GM21381 (cell line): ENCODE data around the gene NFASC.

Experiments used
- ATAC-seq: cut with Tn5 transposase; IDR thresholded peaks from one replicate; pipeline ENCODE4 v1.9.1; 2021; ENCODE audit warnings: mild to moderate bottlenecking, moderate library complexity; ENCODE audit not compliant: unreplicated experiment

NFASC gene

DNA sequence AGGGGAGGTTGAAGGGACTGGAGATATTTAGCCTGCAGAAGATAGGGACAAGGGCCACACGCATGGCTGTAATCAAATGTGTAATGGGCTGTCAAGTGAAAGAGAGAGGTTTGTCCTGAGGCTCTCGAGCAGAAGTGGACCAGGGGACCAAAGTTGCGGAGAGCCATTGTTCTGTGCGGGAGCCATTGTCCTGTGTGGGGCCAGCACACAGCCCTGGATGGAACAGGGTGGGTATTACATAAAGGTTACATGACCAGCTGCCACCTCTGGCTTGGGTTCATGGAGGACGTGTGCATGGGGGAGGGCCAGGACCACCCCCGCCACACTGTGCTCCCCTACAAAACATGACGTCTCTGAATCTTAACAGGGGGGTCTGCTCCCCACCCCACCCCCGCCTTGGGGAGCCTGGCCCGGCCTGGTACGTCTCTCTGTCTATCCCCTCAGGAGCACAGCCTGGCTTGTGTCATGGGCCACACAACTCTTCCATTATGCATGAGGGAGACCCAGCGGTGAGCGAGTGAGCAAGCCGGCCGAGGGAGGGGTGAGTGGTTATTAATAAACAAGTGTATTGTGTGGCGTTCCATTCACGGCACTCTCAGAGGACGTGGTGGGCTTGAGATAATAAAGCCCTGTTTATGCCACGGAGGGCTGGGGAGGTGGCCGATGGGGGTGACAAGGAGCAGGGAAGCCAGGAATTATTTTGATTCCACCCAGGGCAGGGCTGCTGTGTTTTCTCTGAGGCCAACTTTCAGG is at the start of gene NFASC:
NFASC (plus strand) TSS at position 703 of the 753 bp plus-strand sequence. CDS start 73,454 bp downstream, outside the sequence.
- ATAC-seq = no peak

DNA sequence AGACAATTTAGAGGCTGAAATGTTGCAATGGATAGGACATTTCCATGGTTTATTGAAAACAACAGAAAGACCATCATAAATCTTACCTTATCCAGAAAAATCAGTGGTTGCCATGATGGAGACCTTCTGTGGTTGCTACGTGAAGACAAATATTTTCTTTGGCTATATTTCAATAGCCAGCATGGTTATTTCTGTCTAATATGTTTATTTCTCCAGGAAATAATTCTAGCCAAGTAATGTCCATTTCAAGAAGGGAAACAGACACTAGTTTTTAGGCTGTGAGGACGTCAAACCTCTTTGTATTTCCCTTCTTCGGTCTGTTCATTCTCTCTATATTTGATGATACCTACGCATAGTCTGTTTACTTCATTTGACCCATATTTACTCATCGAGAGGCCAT is 49.2 kb upstream of the NFASC start:
- ATAC-seq = no peak

DNA sequence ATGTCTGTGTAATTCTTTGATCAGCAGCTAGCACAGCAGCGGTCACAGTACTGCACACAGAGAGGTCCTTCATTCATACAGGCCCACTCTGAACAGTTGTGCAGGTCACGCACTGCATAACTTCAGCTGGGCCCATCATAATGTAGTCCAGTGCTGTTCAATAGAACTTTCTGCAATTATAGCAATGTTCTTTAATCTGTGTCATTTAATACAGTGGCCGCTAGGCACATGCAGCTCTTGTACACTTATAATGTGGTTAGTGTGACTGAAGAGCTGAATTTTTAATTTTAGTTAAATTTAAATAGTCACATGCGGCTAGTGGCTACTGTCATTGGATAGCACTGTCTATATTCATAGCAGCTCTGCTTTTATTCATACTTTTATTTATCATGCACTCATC is 48.7 kb upstream of the NFASC start:
- ATAC-seq = no peak

DNA sequence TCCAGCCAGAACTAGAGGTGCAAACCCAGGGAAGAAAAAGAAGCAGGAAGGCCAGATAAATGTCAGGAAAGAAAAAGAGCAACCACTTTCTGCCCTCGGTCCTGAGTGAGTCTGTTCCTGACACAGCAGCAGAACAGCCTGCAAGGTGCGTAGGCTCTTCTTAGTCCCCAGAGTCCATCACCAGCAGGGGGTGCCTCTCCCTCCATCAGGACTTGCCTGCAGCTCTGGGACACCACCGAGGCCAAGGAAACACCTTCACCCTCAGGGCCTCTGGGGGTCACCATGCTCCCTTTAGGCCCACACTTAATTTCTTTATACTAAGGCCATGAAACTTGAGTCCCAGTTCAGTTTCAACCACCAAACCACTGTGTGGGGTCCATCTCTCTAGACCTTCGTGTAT is 43.7 kb upstream of the NFASC start:
- no peak for ATAC-seq

DNA sequence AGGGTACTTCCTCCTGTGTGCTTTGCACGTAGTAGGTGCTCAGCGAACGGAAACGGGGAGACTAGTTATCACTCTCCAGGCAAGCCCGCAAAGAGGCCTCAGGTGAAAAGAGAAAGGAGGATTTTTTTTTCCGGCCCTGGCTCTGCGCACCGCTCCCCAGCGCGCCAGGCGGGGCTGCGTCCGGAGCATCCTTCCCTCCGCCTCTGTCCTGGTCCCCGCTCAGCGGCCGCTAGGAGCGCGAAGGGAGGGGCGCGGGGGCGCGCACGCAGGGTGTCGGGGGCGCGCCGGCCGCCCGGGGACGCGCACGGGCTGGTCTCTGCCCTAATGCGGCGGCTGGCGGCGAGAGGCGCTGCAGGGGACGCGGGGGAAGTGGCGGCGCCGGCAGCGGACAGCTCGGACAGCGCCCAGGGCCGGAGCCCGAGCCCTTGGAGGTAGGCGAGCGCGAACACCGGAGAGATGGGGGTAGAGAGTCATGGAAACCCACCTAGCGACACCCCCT is 42.3 kb upstream of the NFASC start:
- ATAC-seq = no peak

DNA sequence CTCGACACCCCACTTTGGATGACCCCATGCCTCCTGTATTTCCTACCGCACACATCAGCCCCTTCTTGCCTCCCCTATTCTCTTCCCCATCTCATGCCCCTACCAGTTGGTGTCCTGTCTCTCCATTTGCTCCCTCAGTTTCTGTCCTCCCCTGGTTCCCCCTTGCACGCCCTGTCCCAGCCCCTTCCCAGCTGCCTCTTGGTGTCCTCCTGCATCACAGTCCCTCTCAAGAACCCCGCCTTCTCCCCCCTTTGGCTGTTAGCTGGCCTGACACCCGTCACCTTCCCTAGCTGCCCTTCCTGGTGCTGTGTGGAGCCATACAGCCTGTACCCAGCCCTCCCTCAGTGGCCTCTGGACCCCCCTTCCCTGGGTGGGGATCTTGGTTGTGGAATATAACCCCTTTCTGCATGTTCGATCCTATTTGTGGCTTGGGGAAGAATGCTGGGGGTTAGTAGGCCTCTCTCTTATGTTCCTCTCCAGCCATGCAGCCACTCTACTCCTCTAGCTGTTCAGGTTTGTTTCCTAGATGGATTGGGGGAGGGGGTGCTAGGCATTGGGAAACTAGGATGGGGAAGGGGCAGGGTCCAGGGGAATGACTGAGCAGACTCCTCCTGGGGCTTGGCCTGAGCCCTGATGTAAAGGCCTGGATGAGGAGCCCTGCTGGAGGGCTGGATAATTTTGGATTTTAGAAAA is 41.4 kb upstream of the NFASC start:
- no peak for ATAC-seq

DNA sequence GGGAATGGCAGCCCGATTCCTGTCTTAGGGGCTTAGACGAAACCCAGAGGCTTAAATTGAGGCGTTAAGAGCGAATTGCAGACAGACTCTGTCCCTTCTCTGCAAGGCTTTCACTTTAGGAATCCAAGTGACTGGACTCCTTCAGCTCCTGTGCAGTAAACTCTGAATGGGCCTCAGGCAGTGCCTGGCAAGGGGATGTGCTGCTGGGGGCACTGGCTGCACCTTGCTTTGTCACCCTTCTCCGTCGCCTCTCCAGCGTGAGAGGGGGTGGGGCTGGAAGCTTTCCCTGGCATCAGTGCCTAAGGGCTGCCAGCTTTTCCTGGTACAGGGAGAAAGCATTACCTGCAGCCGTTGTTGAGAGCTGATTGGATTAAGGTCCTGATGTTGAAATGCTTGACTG is 39.9 kb upstream of the NFASC start:
- ATAC-seq = no peak

DNA sequence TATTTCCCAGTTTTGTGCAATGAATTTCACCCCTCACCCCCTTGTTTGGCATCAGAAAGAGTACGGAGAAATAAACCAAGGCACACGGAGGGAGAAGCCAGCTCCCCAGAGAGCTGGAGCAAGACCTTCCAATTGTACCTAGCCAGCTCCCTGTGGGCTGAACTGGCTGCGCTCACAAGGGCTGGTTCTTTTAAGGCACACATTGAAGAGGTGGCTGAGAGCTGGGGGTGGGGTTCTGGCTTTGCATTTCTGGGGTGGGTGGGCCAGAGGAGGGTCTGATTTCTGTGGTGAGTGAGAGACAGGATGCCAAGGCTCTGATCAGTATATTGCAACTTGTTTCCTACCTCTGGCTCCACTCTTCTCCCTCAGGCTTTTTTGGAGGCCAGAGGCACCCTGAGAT is 39.5 kb upstream of the NFASC start:
- ATAC-seq = no peak

DNA sequence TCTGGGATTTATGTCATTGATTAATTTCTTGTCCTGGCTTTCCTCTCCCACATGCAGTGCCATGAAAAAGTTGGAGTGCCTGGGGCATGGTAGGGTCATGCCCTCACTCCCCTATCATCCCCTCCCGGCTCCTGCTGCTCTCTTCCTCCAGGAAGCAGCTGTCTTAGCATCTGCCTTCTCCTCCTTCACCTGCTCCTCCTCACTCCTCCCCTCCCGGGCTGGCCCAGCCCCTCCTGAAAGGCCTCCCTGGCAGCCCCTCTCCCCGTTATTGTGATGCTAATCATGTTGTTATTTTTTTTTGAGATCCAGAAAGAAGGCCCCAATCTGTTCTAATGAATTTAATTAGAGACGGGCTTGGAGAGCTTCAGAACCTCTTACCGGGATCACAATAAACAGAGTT is 36.3 kb upstream of the NFASC start:
- ATAC-seq = no peak

DNA sequence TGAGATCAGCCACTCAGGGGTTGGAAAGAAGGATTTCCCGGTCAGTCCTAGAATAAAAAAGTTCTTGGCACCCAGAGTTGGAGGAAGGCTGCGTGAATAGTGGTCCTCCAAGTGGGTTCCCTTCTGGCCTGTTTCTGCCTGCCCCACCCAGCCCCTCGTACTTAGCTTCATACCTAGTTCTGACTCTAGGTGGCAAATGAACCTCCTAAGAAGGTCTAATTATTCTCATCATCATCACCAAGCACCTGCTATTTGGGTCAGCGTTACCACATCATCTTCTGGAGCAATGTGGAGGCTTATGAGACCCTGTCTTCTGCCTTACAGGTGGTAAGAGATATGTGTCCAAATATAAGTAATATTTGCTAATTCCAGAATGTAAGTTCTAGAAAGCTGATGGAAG is 35.9 kb upstream of the NFASC start:
- no peak for ATAC-seq

DNA sequence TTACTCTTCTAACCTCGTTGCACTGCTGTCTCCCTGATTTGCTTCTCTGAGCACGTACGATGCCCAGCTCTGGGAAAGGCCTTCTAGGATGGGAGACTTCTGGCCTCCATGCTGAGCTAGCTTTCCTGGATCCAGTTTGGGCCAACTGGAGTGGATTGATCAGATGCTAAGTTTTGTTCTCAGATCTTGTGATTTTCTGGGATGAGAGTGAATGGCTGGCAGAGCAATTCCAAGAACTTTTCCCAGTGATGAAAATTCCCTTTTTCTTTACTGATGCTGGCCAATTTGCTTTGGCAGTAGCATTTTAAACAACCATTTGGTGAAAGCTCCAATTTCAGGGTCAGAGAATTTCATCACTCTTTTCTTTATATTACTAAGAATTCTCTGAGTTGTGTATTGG is 34.9 kb upstream of the NFASC start:
- no peak for ATAC-seq

DNA sequence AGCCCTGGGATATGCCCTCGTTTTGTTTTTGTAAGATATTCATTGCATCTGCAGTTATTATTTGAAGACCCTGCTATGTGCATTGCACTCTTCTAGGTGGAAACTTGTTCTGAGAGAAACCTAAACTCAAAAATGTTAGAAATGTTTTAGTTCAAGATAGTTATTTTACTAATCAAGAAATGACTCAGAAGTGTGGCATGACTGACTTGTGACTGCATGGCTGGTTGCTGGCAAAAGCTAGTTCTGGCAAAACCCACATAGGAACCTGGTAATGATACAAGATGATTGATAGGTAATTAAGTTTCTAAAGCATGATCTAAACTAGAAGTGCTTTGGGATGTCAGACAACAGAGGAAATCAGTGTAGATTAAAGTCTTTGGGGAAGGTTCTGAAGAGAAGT is 33.8 kb upstream of the NFASC start:
- ATAC-seq = no peak

DNA sequence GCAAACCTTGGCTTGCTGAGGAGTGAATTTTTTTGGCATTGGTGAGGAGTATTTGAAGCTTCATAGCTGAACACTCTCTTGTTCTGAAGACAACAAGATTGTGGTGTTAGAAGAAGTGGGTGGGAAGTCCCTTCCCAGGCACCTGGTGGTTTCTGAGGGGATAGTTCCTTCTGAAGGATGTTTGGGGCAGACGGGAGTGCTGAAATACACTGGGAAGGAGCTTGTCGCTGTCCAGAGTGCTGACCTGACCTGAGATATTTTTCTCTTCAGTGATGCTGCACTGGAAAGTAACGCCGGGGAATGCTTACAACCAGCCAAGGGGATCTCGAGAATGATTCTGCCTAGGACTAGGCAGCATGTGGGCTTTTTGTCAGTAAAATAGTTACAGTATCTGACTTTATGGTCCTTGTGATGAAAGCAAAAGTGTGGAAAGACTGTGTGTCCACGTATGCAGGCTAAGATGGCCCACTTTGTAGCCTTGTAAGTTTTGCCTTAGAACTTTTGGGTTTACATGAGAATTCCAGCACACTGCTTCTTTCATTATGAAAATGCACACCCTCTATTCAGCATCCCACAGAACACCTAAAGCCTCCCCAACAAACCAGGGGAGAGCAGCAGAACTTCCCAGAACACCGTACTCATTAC is 33.1 kb upstream of the NFASC start:
- ATAC-seq = no peak

DNA sequence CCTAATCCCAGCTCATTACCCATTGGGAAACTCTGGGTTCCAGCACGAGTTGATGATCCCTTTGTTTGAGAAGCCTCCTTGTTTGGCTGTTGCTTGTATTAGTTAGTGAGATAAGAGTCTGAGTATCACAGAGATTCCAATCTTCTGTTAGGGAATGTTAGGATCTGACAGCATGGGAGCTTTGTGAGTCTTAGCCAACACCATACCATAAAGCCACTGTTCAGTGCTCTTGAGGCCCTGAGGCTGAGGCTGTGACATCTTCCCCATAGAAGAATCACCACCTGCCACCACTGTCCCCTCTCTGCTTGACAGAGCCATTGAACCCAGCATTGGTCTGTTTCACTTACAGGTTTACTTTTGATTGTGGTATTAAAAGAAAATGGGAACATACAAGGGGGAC is 29.3 kb upstream of the NFASC start:
- ATAC-seq = no peak

DNA sequence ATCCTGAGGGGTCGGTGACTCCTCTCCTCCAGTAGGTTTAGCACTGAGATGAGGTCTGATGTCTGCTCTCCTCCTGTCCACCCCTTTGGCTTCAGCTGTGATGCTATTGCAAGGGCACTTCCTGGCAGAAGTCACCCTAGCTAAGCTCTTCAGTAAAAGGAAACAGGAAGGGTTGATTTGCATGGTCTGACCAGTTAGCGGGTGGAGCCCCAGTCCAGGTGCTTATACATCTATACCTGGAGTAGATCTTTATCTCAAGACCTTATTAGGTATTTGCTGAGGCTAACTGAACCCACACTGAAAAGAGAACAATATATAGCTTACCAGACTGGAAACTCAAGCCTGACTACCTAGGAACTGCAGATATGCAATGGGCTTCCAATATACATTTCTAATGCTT is 28.9 kb upstream of the NFASC start:
- ATAC-seq = no peak

DNA sequence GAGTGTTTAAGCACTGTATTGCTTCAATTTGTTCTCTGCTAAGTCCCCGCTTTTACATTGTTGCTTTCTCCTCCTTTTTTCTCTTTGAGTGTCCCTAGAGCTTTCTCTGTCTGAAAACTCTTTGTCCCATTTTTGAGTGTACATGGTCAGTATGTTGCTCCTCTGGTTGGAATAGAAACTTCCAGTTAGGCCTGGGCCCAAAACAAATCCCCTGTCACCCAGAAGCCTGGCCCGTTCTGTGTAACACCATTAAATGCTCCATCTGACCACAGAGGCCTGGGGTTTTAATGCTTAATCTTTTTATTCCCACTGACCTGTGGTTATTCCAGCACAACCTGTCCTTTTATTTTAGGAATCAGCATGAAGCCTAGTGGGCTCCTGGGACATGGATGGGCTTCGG is 28.3 kb upstream of the NFASC start:
- no peak for ATAC-seq

DNA sequence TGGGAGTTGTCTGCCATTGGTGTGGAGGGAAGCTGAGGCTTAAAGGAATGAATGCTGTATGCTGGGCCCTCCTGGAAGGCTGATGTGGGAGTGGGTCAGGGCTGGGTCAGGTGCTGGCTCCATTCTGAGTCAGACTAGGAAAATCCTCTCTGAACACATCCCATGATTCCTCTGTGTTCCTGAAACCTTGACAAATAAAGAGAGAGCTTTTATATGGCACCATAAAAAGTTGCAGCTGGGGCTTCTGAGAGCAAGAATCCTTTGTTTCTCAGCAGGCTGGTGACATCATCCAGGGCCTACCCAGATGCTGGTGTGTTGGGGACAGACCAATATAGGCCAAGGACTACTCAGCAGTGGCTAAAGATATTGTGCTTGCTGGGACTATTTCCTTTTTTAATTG is 27.8 kb upstream of the NFASC start:
- ATAC-seq = no peak

DNA sequence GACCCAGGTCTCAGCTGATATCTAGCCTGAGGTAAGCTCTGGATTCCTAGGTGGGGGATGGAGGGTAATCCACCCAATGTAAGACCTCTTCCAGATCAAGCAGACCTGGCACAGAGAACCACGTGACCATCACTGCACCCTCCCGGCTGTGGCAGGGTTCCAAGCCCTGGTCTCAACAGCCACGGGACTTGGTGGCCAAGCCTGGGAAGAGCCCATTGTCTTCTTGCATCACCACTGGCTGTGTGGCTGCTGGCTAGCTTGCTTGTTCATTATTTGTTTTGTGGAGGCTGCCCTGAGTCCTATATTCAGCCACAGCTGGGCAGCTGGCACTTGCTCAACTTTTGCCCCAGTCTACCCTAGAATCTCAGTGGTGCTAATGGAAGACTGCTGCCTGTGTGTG is 24.1 kb upstream of the NFASC start:
- no peak for ATAC-seq

DNA sequence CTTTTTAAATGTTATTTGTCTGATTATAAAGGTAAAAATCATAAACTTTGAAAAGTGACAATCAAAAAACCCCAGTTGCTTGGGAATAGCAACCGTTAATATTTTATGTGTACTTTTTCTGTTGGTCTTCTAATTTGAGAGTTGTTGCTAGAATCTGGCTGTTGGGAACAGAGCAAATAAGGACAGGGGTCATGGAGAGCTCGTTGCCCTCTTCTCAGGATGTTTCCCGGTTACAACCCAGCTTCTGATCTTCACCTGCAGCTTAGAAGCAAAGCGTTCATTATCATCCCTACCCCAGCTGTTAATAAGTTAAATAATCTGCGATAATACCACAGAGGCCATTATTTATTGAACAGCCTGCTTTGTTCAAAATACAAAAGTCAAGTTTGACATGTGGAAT is 22.1 kb upstream of the NFASC start:
- no peak for ATAC-seq

DNA sequence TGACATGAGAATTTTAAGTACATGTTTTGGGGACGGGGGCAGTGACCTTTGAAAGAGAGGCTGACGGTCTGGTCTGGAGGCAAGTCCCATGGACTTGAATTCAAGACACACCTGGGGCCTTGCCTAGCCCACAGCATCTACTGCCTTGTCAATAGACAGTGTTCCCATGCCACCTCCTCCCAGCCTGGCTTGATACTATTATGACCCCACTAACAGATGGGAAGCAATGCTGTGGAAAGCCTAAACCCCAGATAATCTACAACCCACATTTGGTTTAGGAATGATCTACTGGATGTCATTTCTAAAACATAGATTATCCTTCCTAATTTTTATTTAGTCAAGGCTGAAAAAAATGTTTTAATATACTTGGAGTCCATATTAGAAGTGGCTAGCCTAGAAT is 17.8 kb upstream of the NFASC start:
- ATAC-seq = no peak

DNA sequence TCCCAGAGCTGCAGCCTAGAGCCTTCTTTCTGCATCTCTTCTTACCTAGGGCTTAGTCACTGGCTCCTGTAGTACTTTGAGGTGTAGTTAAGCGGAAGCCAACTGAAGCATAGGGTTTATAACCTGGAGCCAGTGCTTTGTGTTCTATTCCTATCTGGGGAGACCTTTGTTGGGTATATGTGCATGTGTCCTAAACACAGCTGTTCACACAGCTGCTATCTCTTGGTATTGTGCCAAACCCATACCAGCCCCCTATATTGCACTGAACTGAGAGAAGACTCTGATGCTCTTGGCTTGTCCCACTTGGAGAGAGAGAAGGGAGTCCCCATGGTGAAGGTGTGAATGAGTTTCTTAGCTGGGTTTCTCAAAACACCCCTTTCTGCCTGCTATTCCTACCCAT is 17.2 kb upstream of the NFASC start:
- no peak for ATAC-seq

DNA sequence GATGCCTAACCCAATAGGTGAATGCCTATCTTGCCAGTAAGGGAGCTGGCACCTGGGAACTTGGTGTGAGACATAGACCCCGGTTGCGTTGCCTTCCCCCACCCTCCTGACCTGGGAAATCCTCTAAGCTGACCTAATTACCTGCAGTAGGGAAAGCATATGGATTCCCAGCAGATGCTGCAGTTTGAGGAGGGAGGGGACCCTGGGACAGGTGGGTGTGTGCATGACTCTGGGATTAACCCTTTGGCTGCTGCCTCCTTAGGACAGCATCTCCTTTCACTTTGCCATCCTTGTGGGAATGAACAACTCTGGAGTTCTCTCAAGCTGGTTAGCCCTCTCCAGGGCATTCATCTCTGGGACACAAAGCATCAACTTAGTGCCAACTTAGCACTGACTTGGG is 16.4 kb upstream of the NFASC start:
- no peak for ATAC-seq
